SK-N-SH (cell line): Measurements from ENCODE around the gene MBNL2. TPM values are rescaled to one million over a fixed set of nuclear protein-coding genes. Genes with fewer than 3 reads are reported as not detected.

Experiments used
- CTCF ChIA-PET: fragments of 300-600, 350-600 bp; formaldehyde crosslinking; extraction: SDS; loops from one replicate; lab custom pipeline; 2021; lab: Yijun Ruan, JAX
- POLR2A ChIA-PET: fragments of 350-600 bp; sonication (Branson Sonifier 250); formaldehyde crosslinking; extraction: SDS; loops from one replicate; lab custom pipeline; 2020; ENCODE audit warnings: antibody characterized with exemption, inconsistent platforms; lab: Yijun Ruan, JAX
- DNase-seq: peaks from one replicate; pipeline ENCODE4 v3.0.0; 2012
- H2AFZ ChIP-seq: fragments of 200-600 bp; sonication (generic); 2 replicates; pipeline ENCODE4 v1.8.1; 2016; ENCODE audit warnings: antibody characterized with exemption, mild to moderate bottlenecking, low read depth
- H3F3A ChIP-seq: fragments of 200-600 bp; sonication (generic); replicated peaks from 2 replicates; pipeline ENCODE3; 2016; ENCODE audit warnings: antibody characterized with exemption, mild to moderate bottlenecking; ENCODE audit not compliant: insufficient read depth
- H3K27ac ChIP-seq, 2 experiments: fragments of 200-500 bp in 1 of 2; fragments of 200-600 bp in 1 of 2; sonication (Bioruptor generic) in 1 of 2; sonication (generic), shearing (Covaris generic) in 1 of 2; 2 replicates each; pipeline versions ENCODE4 v1.5.1 to v1.6.1; 2014 to 2016; ENCODE audit warnings: low read depth in 2 of 2, inconsistent platforms in 1 of 2, low read length in 1 of 2, mild to moderate bottlenecking in 1 of 2, mixed read lengths in 1 of 2
- H3K27me3 ChIP-seq: fragments of 200-600 bp; sonication (generic), shearing (Covaris generic); 2 replicates; pipeline ENCODE4 v1.6.1; 2016; ENCODE audit warnings: mixed run types; ENCODE audit not compliant: insufficient read depth
- H3K36me3 ChIP-seq, 2 experiments: fragments of 200-500 bp in 1 of 2; fragments of 200-600 bp in 1 of 2; sonication (Bioruptor generic) in 1 of 2; sonication (generic) in 1 of 2; replicated peaks in 1 of 2; 2 replicates each; pipeline versions ENCODE3 to v1.5.1; 2014 to 2016; ENCODE audit warnings: low read length in 1 of 2, mild to moderate bottlenecking in 1 of 2; ENCODE audit not compliant: insufficient read depth in 2 of 2, control insufficient read depth in 1 of 2
- H3K4me1 ChIP-seq, 2 experiments: fragments of 200-500 bp in 1 of 2; fragments of 200-600 bp in 1 of 2; sonication (Bioruptor generic) in 1 of 2; sonication (generic), shearing (Covaris generic) in 1 of 2; 2 replicates each; pipeline versions ENCODE4 v1.5.1 to v1.6.1; 2014 to 2016; ENCODE audit warnings: low read depth in 1 of 2, low read length in 1 of 2, mixed run types in 1 of 2; ENCODE audit not compliant: insufficient read depth in 2 of 2, control insufficient read depth in 1 of 2
- H3K4me2 ChIP-seq: fragments of 200-600 bp; sonication (generic), shearing (Covaris generic); 2 replicates; pipeline ENCODE4 v1.6.1; 2017; ENCODE audit warnings: mixed run types
- H3K4me3 ChIP-seq, 2 experiments: fragments of 200-500 bp in 1 of 2; fragments of 200-600 bp in 1 of 2; sonication (Bioruptor generic) in 1 of 2; sonication (generic), shearing (Covaris generic) in 1 of 2; 2 replicates each; pipeline versions ENCODE4 v1.5.1 to v1.8.1; 2014 to 2016; ENCODE audit warnings: low read depth in 2 of 2, inconsistent platforms in 1 of 2, low read length in 1 of 2, mild to moderate bottlenecking in 1 of 2, mixed read lengths in 1 of 2, moderate library complexity in 1 of 2
- H3K79me2 ChIP-seq: fragments of 200-600 bp; sonication (generic); 2 replicates; pipeline ENCODE4 v1.8.1; 2017; ENCODE audit warnings: mild to moderate bottlenecking; ENCODE audit not compliant: insufficient read depth
- H3K9ac ChIP-seq: fragments of 200-600 bp; sonication (generic); 2 replicates; pipeline ENCODE4 v1.6.1; 2017; ENCODE audit warnings: mixed run types
- H3K9me2 ChIP-seq: fragments of 200-600 bp; sonication (generic); 2 replicates; pipeline ENCODE4 v1.6.1; 2017; ENCODE audit warnings: mixed run types
- H3K9me3 ChIP-seq: fragments of 200-600 bp; sonication (generic); 2 replicates; pipeline ENCODE4 v1.6.1; 2017; ENCODE audit warnings: mixed run types, mild to moderate bottlenecking, moderate library complexity
- H4K20me1 ChIP-seq: fragments of 200-600 bp; sonication (generic); 2 replicates; pipeline ENCODE4 v1.6.1; 2017; ENCODE audit warnings: mild to moderate bottlenecking, mixed run types; ENCODE audit not compliant: insufficient read depth
- EP300 ChIP-seq, 2 experiments: IDR thresholded peaks; 2 replicates each; pipeline versions ENCODE4 v1.4.0 to v1.6.1; 2012; ENCODE audit warnings: borderline replicate concordance in 1 of 2, low read depth in 1 of 2, low read length in 1 of 2
- FOSL2 ChIP-seq: IDR thresholded peaks from 2 replicates; pipeline ENCODE4 v1.4.0; 2012; ENCODE audit warnings: low read depth, mild to moderate bottlenecking, moderate library complexity, borderline replicate concordance
- RCOR1 ChIP-seq: fragments of 150-350 bp; IDR thresholded peaks from 2 replicates; pipeline ENCODE4 v1.6.1; 2017; ENCODE audit warnings: antibody characterized with exemption, low read length
- SMC3 ChIP-seq: IDR thresholded peaks from 2 replicates; pipeline ENCODE4 v1.6.1; 2012; ENCODE audit warnings: low read depth, low read length, improper control_type of control experiment
- TAF1 ChIP-seq: IDR thresholded peaks from 2 replicates; pipeline ENCODE4 v1.6.1; 2012; ENCODE audit warnings: low read depth, mild to moderate bottlenecking, low read length, moderate library complexity, borderline replicate concordance
- TEAD4 ChIP-seq: IDR thresholded peaks from 2 replicates; pipeline ENCODE4 v1.4.0; 2012; ENCODE audit warnings: mild to moderate bottlenecking, borderline replicate concordance; ENCODE audit not compliant: insufficient read depth
- YY1 ChIP-seq: IDR thresholded peaks from 2 replicates; pipeline ENCODE4 v1.4.0; 2012; ENCODE audit warnings: low read depth, mild to moderate bottlenecking
- WGBS: methylation state at CpG from one replicate; pipeline ENCODE4 v1.1.6; 2017; ENCODE audit warnings: low lambda C conversion rate; 5-methylcytosine and 5-hydroxymethylcytosine counted together
- polyA plus RNA-seq, 3 experiments: library from polyadenylated mRNA; depleted of rRNA; stranded (reverse); fragments of >200 nt; gene quantifications; 2 replicates each; pipeline ENCODE4 v1.2.3, GENCODE V29; 2012
- TF ChIP-seq, protein P1 (sequence below): IDR thresholded peaks from 2 replicates; pipeline ENCODE4 v1.4.0; 2012; ENCODE audit warnings: low read depth
- TF ChIP-seq, protein P2 (sequence below): IDR thresholded peaks from 2 replicates; pipeline ENCODE4; 2012

MBNL2 gene
- polyA plus RNA-seq, 1 of the 3 experiments (the other 2 are of a cell fraction), result 24.5 TPM

DNA sequence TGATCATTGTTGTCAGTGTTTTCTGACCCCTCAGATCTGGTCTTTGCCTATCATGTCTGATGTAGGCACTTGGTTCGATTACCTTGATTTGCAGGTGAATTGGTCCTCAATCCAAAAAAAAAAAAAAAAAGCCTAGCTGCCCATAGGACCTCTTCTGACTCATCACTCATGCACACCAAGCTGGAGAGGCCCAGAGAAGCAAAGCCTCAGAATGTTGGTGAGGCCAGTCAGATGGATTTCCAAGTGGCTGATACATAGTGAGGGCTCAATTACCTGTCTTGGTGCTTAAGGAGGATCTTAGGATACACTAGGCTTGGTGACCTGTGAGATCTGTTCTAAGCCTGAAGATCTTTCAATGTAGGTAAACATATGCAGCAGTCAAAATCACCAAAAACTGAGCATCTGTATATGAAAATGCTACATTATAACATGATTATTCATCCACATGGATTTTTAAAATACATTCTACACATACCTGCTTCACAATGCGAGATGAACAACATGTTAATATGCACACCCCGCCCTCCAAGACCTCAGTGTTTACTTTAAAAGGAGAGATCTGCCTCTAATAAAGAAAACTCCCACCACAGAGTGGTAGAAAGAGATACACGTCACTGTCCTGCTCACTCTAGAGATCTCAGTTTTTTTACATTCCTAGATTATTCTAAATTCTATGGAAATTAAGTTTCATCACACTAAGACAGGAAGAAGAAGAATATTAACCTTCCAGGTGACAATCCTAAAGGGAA, 132.0 kb downstream of the MBNL2 start:
- POLR2A ChIA-PET, result no interaction called here
- no peaks in the 10 kb centered on the region for H3K27me3 ChIP-seq

DNA sequence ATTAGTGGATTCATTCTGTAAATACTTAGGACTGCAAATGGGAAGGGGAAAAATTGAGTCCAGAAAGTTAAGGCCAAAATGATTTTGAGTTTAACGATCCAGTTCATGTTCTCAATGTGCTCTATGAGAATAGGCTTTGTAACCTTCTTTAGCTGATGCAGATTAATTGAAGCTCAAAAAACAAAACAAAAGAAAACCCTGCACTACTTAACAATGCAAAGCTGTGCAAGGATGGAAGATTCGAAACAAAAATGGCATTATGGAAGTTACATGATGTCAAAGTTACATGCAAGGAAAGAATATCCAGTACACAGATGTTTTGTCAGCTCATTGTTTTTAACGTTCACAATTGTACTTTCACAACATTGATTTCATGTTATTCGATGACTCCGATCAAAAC, 132.7 kb downstream of the MBNL2 start:
- no peak for TF ChIP-seq YY1
- no peak for TF ChIP-seq FOSL2
- TF ChIP-seq EP300 (IDR thresholded peaks at IDR 0.05; ENCODE audit: borderline replicate concordance in 1 of 2, low read depth in 1 of 2, low read length in 1 of 2), result no peak
- TF ChIP-seq TAF1, result no peak
- TF ChIP-seq, protein P1, sequence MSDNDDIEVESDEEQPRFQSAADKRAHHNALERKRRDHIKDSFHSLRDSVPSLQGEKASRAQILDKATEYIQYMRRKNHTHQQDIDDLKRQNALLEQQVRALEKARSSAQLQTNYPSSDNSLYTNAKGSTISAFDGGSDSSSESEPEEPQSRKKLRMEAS, result no peak
- no peak for TF ChIP-seq TEAD4
- no peak for TF ChIP-seq SMC3
- Histone ChIP-seq H3K4me3 (no peak overlapping the region), H3K27me3 (no peaks in the 10 kb centered on the region), H3K4me2 (no peak overlapping the region), H2AFZ (no peak overlapping the region), H3F3A (peaks cover 62% of the 10 kb centered on the region), H3K36me3 (peaks cover 76 to 89% of the 10 kb centered on the region in 2 experiments), H3K9ac (no peak overlapping the region), H3K9me3 (0 out of 2 replicates have a peak, but pooled peaks cover 5% of the 10 kb centered on the region), H3K9me2 (no peaks in the 10 kb centered on the region), H3K4me1 (0 out of 4 replicates have a peak, but pooled peaks cover 0 to 9% of the 10 kb centered on the region in 2 experiments), H4K20me1 (no peaks in the 10 kb centered on the region), H3K79me2 (peaks cover 76% of the 10 kb centered on the region), H3K27ac (no peak overlapping the region; a peak in 1 of 4 replicates)
- CTCF ChIA-PET, result interaction anchor here (0.9 to 4.1 kb wide), 3 partner anchors 10 to 245 kb away, joined by 3 to 16 read pairs (median 13); no protein-coding TSS in a partner anchor
- WGBS, result 95% methylated on average over 5 of the region's 5 CpGs
- POLR2A ChIA-PET, result no interaction called here
- no peak for DNase-seq

More for the DNA sequence above, 132.0 kb downstream of the MBNL2 start:
- 91% methylated on average over 4 of the region's 4 CpGs for WGBS
- H3F3A ChIP-seq, result peaks cover 63% of the 10 kb centered on the region
- no peak overlapping the region for H3K4me3 ChIP-seq
- DNase-seq, result no peak
- H3K4me1 ChIP-seq, result 0 out of 4 replicates have a peak, but pooled peaks cover 0 to 9% of the 10 kb centered on the region in 2 experiments
- peaks cover 80 to 90% of the 10 kb centered on the region in 2 experiments for H3K36me3 ChIP-seq
- TF ChIP-seq FOSL2 (peak; percentile 48; the same call in 1 of the 2 replicates), RCOR1 (no peak)
- TF ChIP-seq, protein P2, sequence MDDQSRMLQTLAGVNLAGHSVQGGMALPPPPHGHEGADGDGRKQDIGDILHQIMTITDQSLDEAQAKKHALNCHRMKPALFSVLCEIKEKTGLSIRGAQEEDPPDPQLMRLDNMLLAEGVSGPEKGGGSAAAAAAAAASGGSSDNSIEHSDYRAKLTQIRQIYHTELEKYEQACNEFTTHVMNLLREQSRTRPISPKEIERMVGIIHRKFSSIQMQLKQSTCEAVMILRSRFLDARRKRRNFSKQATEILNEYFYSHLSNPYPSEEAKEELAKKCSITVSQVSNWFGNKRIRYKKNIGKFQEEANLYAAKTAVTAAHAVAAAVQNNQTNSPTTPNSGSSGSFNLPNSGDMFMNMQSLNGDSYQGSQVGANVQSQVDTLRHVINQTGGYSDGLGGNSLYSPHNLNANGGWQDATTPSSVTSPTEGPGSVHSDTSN, result 0 out of 2 replicates have a peak, but pooled peaks have one; percentile 5
- H3K4me2 ChIP-seq, result no peak overlapping the region
- no peaks in the 10 kb centered on the region for H3K9me2 ChIP-seq
- H3K27ac ChIP-seq, result peak overlapping the region in 1 of 2 experiments; percentile 6; a peak in 1 of 4 replicates
- H2AFZ ChIP-seq, result no peak overlapping the region
- H3K9ac ChIP-seq, result no peak overlapping the region
- 0 out of 2 replicates have a peak, but pooled peaks cover 5% of the 10 kb centered on the region for H3K9me3 ChIP-seq
- no peaks in the 10 kb centered on the region for H4K20me1 ChIP-seq
- CTCF ChIA-PET, result interaction anchor here (0.9 to 2.4 kb wide), 3 partner anchors 10 to 244 kb away, joined by 3 to 13 read pairs (median 7); no protein-coding TSS in a partner anchor
- H3K79me2 ChIP-seq, result peaks cover 76% of the 10 kb centered on the region
